HT-29 (cell line): ENCODE results near the gene PLSCR2. TPM values are rescaled to one million over a fixed set of nuclear protein-coding genes. Genes with fewer than 3 reads are reported as not detected.
"Not testable (repeated sequence)": the region's sequence is repeated elsewhere in the genome, so short reads cannot be mapped to it uniquely, and the experiment has no call there.

Source experiments
- DNase-seq: peaks from one replicate; pipeline ENCODE4 v3.0.0-alpha.2; 2015; ENCODE audit warnings: low spot score
- total RNA-seq: library from RNA; depleted of rRNA; stranded (reverse); fragments of >200 nt; shearing (Covaris generic); gene quantifications from 2 replicates; pipeline ENCODE4 v1.2.3, GENCODE V29; 2014

PLSCR2 gene
- total RNA-seq, 1 experiment from 2014 or later: not detected

- DNase-seq: no peak
Observed at GRCh38 chr3:146491303-146491702, 21.9 kb upstream of the PLSCR2 start.

- DNase-seq: no peak
Observed at GRCh38 chr3:146485297-146485696, 15.9 kb upstream of the PLSCR2 start.

GRCh38 chr3:146476094-146476740 lies 6.9 kb upstream of the PLSCR2 start:
- no peak for DNase-seq

- DNase-seq: not testable (repeated sequence)
Observed at GRCh38 chr3:146474976-146475375, 5.6 kb upstream of the PLSCR2 start.

GRCh38 chr3:146473726-146474125 lies 4.4 kb upstream of the PLSCR2 start:
- DNase-seq: no peak

GRCh38 chr3:146472611-146473010 lies 3.2 kb upstream of the PLSCR2 start:
- no peak for DNase-seq

- no peak for DNase-seq
Observed at GRCh38 chr3:146471012-146471411, 1.7 kb upstream of the PLSCR2 start.

GRCh38 chr3:146470425-146470990 lies 1.1 kb upstream of the PLSCR2 start:
- no peak for DNase-seq

GRCh38 chr3:146468671-146469149 lies 651 bp downstream of the PLSCR2 start:
- DNase-seq: no peak

GRCh38 chr3:146468234-146468633 lies 1.1 kb downstream of the PLSCR2 start:
- no peak for DNase-seq

GRCh38 chr3:146466604-146467003 lies 2.8 kb downstream of the PLSCR2 start:
- no peak for DNase-seq

GRCh38 chr3:146465693-146466465 lies 3.5 kb downstream of the PLSCR2 start:
- DNase-seq: no peak

GRCh38 chr3:146464783-146465182 lies 4.6 kb downstream of the PLSCR2 start:
- no peak for DNase-seq

GRCh38 chr3:146464005-146464595 lies 5.3 kb downstream of the PLSCR2 start:
- no peak for DNase-seq

- no peak for DNase-seq
Observed at GRCh38 chr3:146454796-146455195, 14.6 kb downstream of the PLSCR2 start.

GRCh38 chr3:146449613-146450012 lies 19.7 kb downstream of the PLSCR2 start:
- no peak for DNase-seq

GRCh38 chr3:146449076-146449475 lies 20.3 kb downstream of the PLSCR2 start:
- DNase-seq: no peak

- DNase-seq: no peak
Observed at GRCh38 chr3:146446026-146446425, 23.3 kb downstream of the PLSCR2 start.

- not testable (repeated sequence) for DNase-seq
Observed at GRCh38 chr3:146440310-146440709, 29.1 kb downstream of the PLSCR2 start.

- no peak for DNase-seq
Observed at GRCh38 chr3:146432066-146432465, 37.3 kb downstream of the PLSCR2 start.

- DNase-seq: no peak
Observed at GRCh38 chr3:146431240-146431639, 38.1 kb downstream of the PLSCR2 start.

GRCh38 chr3:146425341-146425740 lies 44.0 kb downstream of the PLSCR2 start:
- DNase-seq: no peak
